ENCODE measurements around the gene DIDO1. TPM values are rescaled to one million over a fixed set of nuclear protein-coding genes. Genes with fewer than 3 reads are reported as not detected.

Gene DIDO1
- total and polyA plus RNA-seq, 2 donors (not counting 1 experiment from before 2014, with no cell fraction given), result 57.6 to 124 TPM

- intact Hi-C loops (cut with micrococcal nuclease), result no loop called here
- no peak for ATAC-seq (ENCODE audit: low read depth)
- H3K27me3 Mint-ChIP-seq, result no peaks in the 10 kb centered on the region
- peaks cover 13% of the 10 kb centered on the region for H3K4me1 Mint-ChIP-seq
- Histone ChIP-seq H3K4me1 (ENCODE audit: control insufficient read depth in 2 of 2, insufficient read depth in 2 of 2, low read length in 2 of 2) (peaks cover 7 to 15% of the 10 kb centered on the region in 2 donors), H2AFZ (ENCODE audit: insufficient read depth, low read depth, low read length, poor library complexity, severe bottlenecking) (no peak overlapping the region), H3K79me2 (ENCODE audit: control insufficient read depth, insufficient read depth, low read length) (peaks cover 43% of the 10 kb centered on the region), H3K4me2 (replicated peaks; ENCODE audit: low read depth, low read length, poor library complexity, severe bottlenecking) (no peak overlapping the region), H3K36me3 (replicated peaks in 1 of 2; ENCODE audit: control extremely low read depth in 1 of 2, control insufficient read depth in 1 of 2, extremely low read depth in 1 of 2, insufficient read depth in 2 of 2, low read length in 1 of 2) (peaks cover 0 to 54% of the 10 kb centered on the region in 2 experiments), H3K9ac (ENCODE audit: low read length) (no peak overlapping the region), H3K9me3 (ENCODE audit: control extremely low read depth in 1 of 3, control insufficient read depth in 2 of 3, insufficient read depth in 1 of 3, low read length in 2 of 3) (no peaks in the 10 kb centered on the region), H4K20me1 (ENCODE audit: control insufficient read depth, insufficient read depth, low read length, poor library complexity, severe bottlenecking) (peaks cover 53% of the 10 kb centered on the region), H3K27ac (ENCODE audit: low read length in 2 of 2) (no peak overlapping the region), H3K27me3 (replicated peaks in 1 of 4; ENCODE audit: control extremely low read depth in 1 of 4, control insufficient read depth in 3 of 4, insufficient read depth in 4 of 4, low read length in 3 of 4) (no peaks in the 10 kb centered on the region), H3K4me3 (ENCODE audit: control extremely low read depth in 1 of 5, extremely low read depth in 1 of 5, insufficient read depth in 1 of 5, low read depth in 2 of 5, low read length in 4 of 5) (no peak overlapping the region)
- TF ChIP-seq EZH2 (IDR thresholded peaks at IDR 0.05; ENCODE audit: borderline replicate concordance, insufficient read depth, low read depth, low read length, poor library complexity, severe bottlenecking), result no peak
- TF ChIP-seq CTCF (IDR thresholded peaks at IDR 0.05), result no peak
- no peak overlapping the region for H3K27ac Mint-ChIP-seq
- WGBS (ENCODE audit: insufficient coverage), result 91% methylated on average over 8 of the region's 8 CpGs
- H3K9me3 Mint-ChIP-seq (ENCODE audit: insufficient read depth), result no peaks in the 10 kb centered on the region
- POLR2A ChIA-PET, result no interaction called here
- DNase-seq, result no peak
- H3K4me3 Mint-ChIP-seq, result no peak overlapping the region
- CTCF ChIA-PET, result interaction anchor here (1.2 kb wide), 1 partner anchor 11 kb away, joined by 4 read pairs; no protein-coding TSS in a partner anchor
Observed at GRCh38 chr20:62961799-62962198, 35.5 kb upstream of the DIDO1 start.

- H3K27ac ChIP-seq (ENCODE audit: low read length in 2 of 2), result no peak overlapping the region
- H3K27me3 Mint-ChIP-seq, result no peaks in the 10 kb centered on the region
- no peaks in the 10 kb centered on the region for H3K27me3 ChIP-seq (replicated peaks in 1 of 4; ENCODE audit: control extremely low read depth in 1 of 4, control insufficient read depth in 3 of 4, insufficient read depth in 4 of 4, low read length in 3 of 4)
- no peaks in the 10 kb centered on the region for H3K9me3 ChIP-seq (ENCODE audit: control extremely low read depth in 1 of 3, control insufficient read depth in 2 of 3, insufficient read depth in 1 of 3, low read length in 2 of 3)
- TF ChIP-seq CTCF (IDR thresholded peaks at IDR 0.05) (no peak), EZH2 (IDR thresholded peaks at IDR 0.05; ENCODE audit: borderline replicate concordance, insufficient read depth, low read depth, low read length, poor library complexity, severe bottlenecking) (no peak)
- H3K4me2 ChIP-seq (replicated peaks; ENCODE audit: low read depth, low read length, poor library complexity, severe bottlenecking), result no peak overlapping the region
- peaks cover 47% of the 10 kb centered on the region for H3K79me2 ChIP-seq (ENCODE audit: control insufficient read depth, insufficient read depth, low read length)
- DNase-seq, result no peak
- H3K36me3 ChIP-seq (replicated peaks in 1 of 2; ENCODE audit: control extremely low read depth in 1 of 2, control insufficient read depth in 1 of 2, extremely low read depth in 1 of 2, insufficient read depth in 2 of 2, low read length in 1 of 2), result peaks cover 0 to 58% of the 10 kb centered on the region in 2 experiments
- WGBS (ENCODE audit: insufficient coverage), result 94% methylated on average over 18 of the region's 19 CpGs
- ChIA-PET CTCF (interaction anchor here (1.2 kb wide), 1 partner anchor 11 kb away, joined by 4 read pairs; no protein-coding TSS in a partner anchor), POLR2A (no interaction called here)
- no peak overlapping the region for H2AFZ ChIP-seq (ENCODE audit: insufficient read depth, low read depth, low read length, poor library complexity, severe bottlenecking)
- peaks cover 57% of the 10 kb centered on the region for H4K20me1 ChIP-seq (ENCODE audit: control insufficient read depth, insufficient read depth, low read length, poor library complexity, severe bottlenecking)
- no peaks in the 10 kb centered on the region for H3K9me3 Mint-ChIP-seq (ENCODE audit: insufficient read depth)
- H3K4me3 Mint-ChIP-seq, result no peak overlapping the region
- H3K4me1 Mint-ChIP-seq, result peaks cover 15% of the 10 kb centered on the region
- no peak overlapping the region for H3K9ac ChIP-seq (ENCODE audit: low read length)
- no peak overlapping the region for H3K4me3 ChIP-seq (ENCODE audit: control extremely low read depth in 1 of 5, extremely low read depth in 1 of 5, insufficient read depth in 1 of 5, low read depth in 2 of 5, low read length in 4 of 5)
- no peak overlapping the region for H3K27ac Mint-ChIP-seq
- intact Hi-C loops (cut with micrococcal nuclease), result no loop called here
- H3K4me1 ChIP-seq (ENCODE audit: control insufficient read depth in 2 of 2, insufficient read depth in 2 of 2, low read length in 2 of 2), result peaks cover 7 to 15% of the 10 kb centered on the region in 2 donors
- ATAC-seq (ENCODE audit: low read depth), result no peak
Observed at GRCh38 chr20:62961310-62961783, 35.0 kb upstream of the DIDO1 start.

Data from B cell (primary cell).